ENCODE data around the gene SH3GLB2.

SH3GLB2 gene

GRCh38 chr9:129030191-129030590, 2.1 kb upstream of the SH3GLB2 start:
- TF ChIP-seq FOXP2 (optimal IDR thresholded peaks at IDR 0.05; ENCODE audit: borderline replicate concordance, extremely low read depth, extremely low read length, insufficient read depth) (no peak), TAF1 (IDR thresholded peaks at IDR 0.05; ENCODE audit: borderline replicate concordance, insufficient read depth, low read length) (no peak), SIN3A (IDR thresholded peaks at IDR 0.05; ENCODE audit: borderline replicate concordance, insufficient read depth, low read length) (no peak), POLR2AphosphoS5 (IDR thresholded peaks at IDR 0.05; ENCODE audit: low read depth, low read length) (no peak), REST (IDR thresholded peaks at IDR 0.05; ENCODE audit: insufficient read depth in 1 of 2, low read depth in 2 of 2, low read length in 2 of 2) (no peak)

- TF ChIP-seq SIN3A (IDR thresholded peaks at IDR 0.05; ENCODE audit: borderline replicate concordance, insufficient read depth, low read length): no peak
- TF ChIP-seq REST (IDR thresholded peaks at IDR 0.05; ENCODE audit: insufficient read depth in 1 of 2, low read depth in 2 of 2, low read length in 2 of 2): no peak
- no peak for TF ChIP-seq TAF1 (IDR thresholded peaks at IDR 0.05; ENCODE audit: borderline replicate concordance, insufficient read depth, low read length)
- TF ChIP-seq POLR2AphosphoS5 (IDR thresholded peaks at IDR 0.05; ENCODE audit: low read depth, low read length): no peak
- no peak for TF ChIP-seq FOXP2 (optimal IDR thresholded peaks at IDR 0.05; ENCODE audit: borderline replicate concordance, extremely low read depth, extremely low read length, insufficient read depth)
Measured at GRCh38 chr9:129027685-129028191, 393 bp downstream of the SH3GLB2 start.

- TF ChIP-seq FOXP2 (optimal IDR thresholded peaks at IDR 0.05; ENCODE audit: borderline replicate concordance, extremely low read depth, extremely low read length, insufficient read depth): no peak
- TF ChIP-seq REST (IDR thresholded peaks at IDR 0.05; ENCODE audit: insufficient read depth in 1 of 2, low read depth in 2 of 2, low read length in 2 of 2): no peak
- no peak for TF ChIP-seq TAF1 (IDR thresholded peaks at IDR 0.05; ENCODE audit: borderline replicate concordance, insufficient read depth, low read length)
- no peak for TF ChIP-seq POLR2AphosphoS5 (IDR thresholded peaks at IDR 0.05; ENCODE audit: low read depth, low read length)
- no peak for TF ChIP-seq SIN3A (IDR thresholded peaks at IDR 0.05; ENCODE audit: borderline replicate concordance, insufficient read depth, low read length)
Measured at GRCh38 chr9:129027224-129027684, 877 bp downstream of the SH3GLB2 start.

- TF ChIP-seq TAF1 (IDR thresholded peaks at IDR 0.05; ENCODE audit: borderline replicate concordance, insufficient read depth, low read length): no peak
- no peak for TF ChIP-seq POLR2AphosphoS5 (IDR thresholded peaks at IDR 0.05; ENCODE audit: low read depth, low read length)
- no peak for TF ChIP-seq FOXP2 (optimal IDR thresholded peaks at IDR 0.05; ENCODE audit: borderline replicate concordance, extremely low read depth, extremely low read length, insufficient read depth)
- TF ChIP-seq REST (IDR thresholded peaks at IDR 0.05; ENCODE audit: insufficient read depth in 1 of 2, low read depth in 2 of 2, low read length in 2 of 2): no peak
- TF ChIP-seq SIN3A (IDR thresholded peaks at IDR 0.05; ENCODE audit: borderline replicate concordance, insufficient read depth, low read length): no peak
Measured at GRCh38 chr9:129026442-129027223, 1.5 kb downstream of the SH3GLB2 start.

Data from PFSK-1 (cell line).